ENCODE measurements around the gene SOBP.

DNA sequence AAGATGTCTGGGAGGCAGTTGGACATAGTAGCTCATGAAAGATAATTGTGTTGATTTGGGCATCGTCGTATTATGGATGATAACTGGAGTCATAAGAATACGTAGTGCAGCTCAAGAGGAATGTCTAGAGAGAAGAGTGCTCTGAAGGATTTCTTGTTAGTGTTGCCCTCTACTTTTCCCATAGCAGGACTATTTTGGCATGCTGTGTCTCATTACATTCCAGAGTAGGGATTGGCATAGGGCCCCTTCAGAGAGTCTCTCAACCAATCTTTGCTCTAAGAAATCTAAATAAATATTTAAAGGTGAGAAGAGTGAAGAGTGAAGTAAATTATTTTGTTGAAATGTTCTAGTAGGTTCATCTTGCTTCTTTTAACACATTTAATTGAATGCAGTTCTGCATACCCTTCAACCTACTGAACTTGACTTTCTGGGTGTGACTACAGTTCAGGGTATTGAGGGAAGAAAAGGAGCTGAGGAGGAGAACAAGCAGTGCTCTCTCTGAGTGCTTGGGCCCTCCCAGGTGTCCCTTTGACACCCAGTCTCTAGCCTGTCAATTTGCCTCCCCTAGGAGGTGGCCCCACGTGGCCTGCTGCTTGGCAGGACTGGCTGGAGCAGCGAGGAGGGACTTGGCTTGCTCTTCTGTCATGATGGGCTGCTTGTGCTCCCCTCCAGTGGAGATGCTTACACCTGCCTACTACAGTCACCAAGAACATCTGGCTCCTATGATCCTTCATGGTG lies 33.3 kb downstream of the SOBP start:
- TF ChIP-seq CTCF (conservative IDR thresholded peaks at IDR 0.05 in 1 of 2, IDR thresholded peaks at IDR 0.05 in 1 of 2; ENCODE audit: low read depth in 1 of 2, low read length in 2 of 2) (no peak), EZH2 (IDR thresholded peaks at IDR 0.05; ENCODE audit: low read length, missing control alignments) (no peak)
